Testis (tissue), 3 donors: Measurements from ENCODE around the gene ANO9. TPM values are rescaled to one million over a fixed set of nuclear protein-coding genes. Genes with fewer than 3 reads are reported as not detected.

Experiments
- DNase-seq: peaks from one replicate; pipeline ENCODE4 v3.0.0-alpha.2; 2019
- H3K27ac ChIP-seq, 2 donors: fragments of 200-600 bp; sonication (generic); one replicate each; pipeline ENCODE4 v1.5.1; 2019
- H3K27me3 ChIP-seq: fragments of 200-600 bp; sonication (generic); one replicate; pipeline ENCODE4 v1.5.1; 2019
- H3K36me3 ChIP-seq: fragments of 200-600 bp; sonication (generic); one replicate; pipeline ENCODE4 v1.5.1; 2017; ENCODE audit warnings: low read depth; ENCODE audit errors: missing control alignments
- H3K4me1 ChIP-seq: fragments of 200-600 bp; sonication (generic); one replicate; pipeline ENCODE4 v1.5.1; 2019
- H3K4me3 ChIP-seq, 2 donors: fragments of 200-600 bp; sonication (generic); one replicate each; pipeline ENCODE4 v1.5.1; 2017 to 2019
- H3K9me3 ChIP-seq: fragments of 200-600 bp; sonication (generic); one replicate; pipeline ENCODE4 v1.5.1; 2017
- POLR2A ChIP-seq: fragments of 450-650 bp; IDR thresholded peaks from one replicate; pipeline ENCODE4 v1.6.1; 2017; ENCODE audit warnings: antibody characterized with exemption, mild to moderate bottlenecking, moderate library complexity
- WGBS, 2 donors: methylation state at CpG; one replicate each; pipeline ENCODE4 v1.1.5; 2018; 5-methylcytosine and 5-hydroxymethylcytosine counted together
- intact Hi-C: fragments of 100-400 bp; cut with DNase I; formaldehyde crosslinking; loops from one replicate; pipeline ENCODE4 v1.15.1; 2023; ENCODE audit warnings: low total_unique reads
- polyA plus RNA-seq: library from polyadenylated mRNA; stranded (reverse); fragments of 350-450 nt; fragmentation: Illumina TruSeq; extraction: RNeasy Lipid Tissue Mini Kit (QIAGEN cat#74804); gene quantifications from one replicate; pipeline ENCODE4 v1.2.3, GENCODE V29; 2014; ENCODE audit warnings: low read depth, low replicate concordance; ENCODE audit not compliant: insufficient read depth
- total RNA-seq, 2 donors: library from RNA; depleted of rRNA; stranded (reverse); fragments of >200 nt; gene quantifications; one replicate each; pipeline ENCODE4 v1.2.3, GENCODE V29; 2016
- TF ChIP-seq, protein P1 (sequence below), 3 experiments: fragments of 450-650 bp in 2 of 3; fragments of 200-600 bp in 1 of 3; sonication (generic) in 1 of 3; IDR thresholded peaks; one replicate each; pipeline ENCODE4 v1.5.1; 2016 to 2019; ENCODE audit warnings: antibody characterized with exemption in 3 of 3, mild to moderate bottlenecking in 2 of 3, moderate library complexity in 1 of 3

ANO9 gene
- total and polyA plus RNA-seq, 3 donors from 2014 or later, result 1.6 to 2.9 (median 1.9) TPM

DNA sequence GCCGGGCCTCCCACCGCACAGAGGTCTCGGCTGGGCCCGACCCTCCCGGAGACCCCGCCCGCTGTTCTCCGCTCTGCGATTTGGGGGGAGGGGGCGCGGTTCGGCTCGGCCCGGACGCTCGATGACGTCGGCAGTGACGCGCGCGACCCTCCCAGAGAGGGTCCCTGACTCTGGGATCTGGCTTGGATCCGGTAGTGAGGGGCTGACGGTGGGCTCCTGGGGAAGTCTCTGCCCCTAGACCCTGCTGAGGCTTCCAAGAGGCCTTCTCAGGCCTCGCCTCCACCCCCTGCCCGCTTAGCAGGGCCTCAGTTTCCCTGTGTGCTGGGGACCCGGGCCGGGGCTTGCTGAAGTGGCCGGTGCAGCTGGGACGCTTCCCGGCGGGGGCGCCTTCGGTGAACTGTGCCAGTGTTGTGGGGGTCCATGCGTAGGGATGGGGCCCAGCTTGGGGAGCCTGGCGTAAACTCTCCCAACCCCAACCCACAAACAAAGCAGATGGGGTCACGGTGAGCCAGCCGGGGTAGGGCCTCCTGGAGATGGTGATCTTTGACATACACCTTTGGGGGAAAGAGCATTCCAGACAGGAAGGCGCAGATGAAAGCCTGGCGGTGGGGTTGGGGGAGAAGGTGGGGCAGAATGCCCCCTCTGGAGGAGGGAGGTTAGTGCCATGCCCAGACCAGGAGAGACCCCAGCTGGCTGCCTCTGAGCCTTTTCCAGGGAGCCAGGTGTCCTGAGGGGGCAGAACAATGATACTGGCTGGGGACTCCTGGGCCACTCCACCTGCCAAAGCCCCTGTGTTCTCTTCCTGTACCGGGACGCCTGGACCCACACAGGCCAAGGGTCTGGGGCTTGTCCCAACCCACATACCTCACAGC is 71.5 kb downstream of the ANO9 start:
- no peak overlapping the region for H3K27ac ChIP-seq
- WGBS, 2 donors, result 31 to 46% methylated on average over 7 to 39 of the region's 42 CpGs

DNA sequence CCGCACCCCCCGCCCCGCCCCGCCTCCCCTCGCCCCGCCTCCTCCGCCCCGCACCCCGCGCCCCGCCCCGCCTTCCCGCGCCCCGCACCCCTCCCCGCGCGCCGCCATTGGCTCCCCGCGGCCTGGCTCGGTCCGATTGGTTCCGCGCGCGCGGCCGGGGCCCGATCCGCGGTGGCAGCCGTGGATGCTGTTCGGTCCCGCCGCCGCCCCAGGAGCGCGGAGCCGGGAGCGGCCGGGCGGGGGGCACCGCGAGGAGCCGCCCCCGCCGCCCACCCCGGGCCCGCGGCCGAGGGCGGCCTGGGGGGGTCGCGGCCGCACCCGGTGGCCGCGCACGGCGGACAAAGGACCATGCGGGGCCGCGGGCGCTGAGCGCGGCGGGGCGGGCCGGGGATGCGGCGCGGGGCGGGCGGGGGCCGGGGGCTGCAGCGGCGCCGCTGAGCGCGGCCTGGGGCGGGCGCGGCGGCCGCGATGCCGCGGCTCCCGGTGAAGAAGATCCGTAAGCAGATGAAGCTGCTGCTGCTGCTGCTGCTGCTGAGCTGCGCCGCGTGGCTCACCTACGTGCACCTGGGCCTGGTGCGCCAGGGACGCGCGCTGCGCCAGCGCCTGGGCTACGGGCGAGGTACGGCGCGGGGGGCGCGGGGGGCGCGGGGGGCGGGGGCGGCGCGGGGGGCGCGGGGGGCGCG is 72.3 kb downstream of the ANO9 start, which contains the start of gene B4GALNT4:
B4GALNT4 (plus strand) TSS at position 164 of the 683 bp plus-strand sequence; CDS start at position 469, 305 bp downstream.
- Histone ChIP-seq H3K27ac (no peak within 1 kb of the TSS), H3K36me3 (no peaks in the 10 kb centered on the region), H3K4me3 (peak within 1 kb of the TSS in 1 of 2 donors; percentile 31), H3K27me3 (no peaks in the 10 kb centered on the region), H3K4me1 (peaks cover 11% of the 10 kb centered on the region), H3K9me3 (no peaks in the 10 kb centered on the region)
- DNase-seq, result peak; percentile 53
- TF ChIP-seq, protein P1, sequence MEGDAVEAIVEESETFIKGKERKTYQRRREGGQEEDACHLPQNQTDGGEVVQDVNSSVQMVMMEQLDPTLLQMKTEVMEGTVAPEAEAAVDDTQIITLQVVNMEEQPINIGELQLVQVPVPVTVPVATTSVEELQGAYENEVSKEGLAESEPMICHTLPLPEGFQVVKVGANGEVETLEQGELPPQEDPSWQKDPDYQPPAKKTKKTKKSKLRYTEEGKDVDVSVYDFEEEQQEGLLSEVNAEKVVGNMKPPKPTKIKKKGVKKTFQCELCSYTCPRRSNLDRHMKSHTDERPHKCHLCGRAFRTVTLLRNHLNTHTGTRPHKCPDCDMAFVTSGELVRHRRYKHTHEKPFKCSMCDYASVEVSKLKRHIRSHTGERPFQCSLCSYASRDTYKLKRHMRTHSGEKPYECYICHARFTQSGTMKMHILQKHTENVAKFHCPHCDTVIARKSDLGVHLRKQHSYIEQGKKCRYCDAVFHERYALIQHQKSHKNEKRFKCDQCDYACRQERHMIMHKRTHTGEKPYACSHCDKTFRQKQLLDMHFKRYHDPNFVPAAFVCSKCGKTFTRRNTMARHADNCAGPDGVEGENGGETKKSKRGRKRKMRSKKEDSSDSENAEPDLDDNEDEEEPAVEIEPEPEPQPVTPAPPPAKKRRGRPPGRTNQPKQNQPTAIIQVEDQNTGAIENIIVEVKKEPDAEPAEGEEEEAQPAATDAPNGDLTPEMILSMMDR (IDR thresholded peaks at IDR 0.05), result no peak
- no peak for TF ChIP-seq POLR2A
- 0% methylated on average over 9 of the region's 118 CpGs; no CpG with 5 or more reads in 1 of the 2 donors for WGBS, 2 donors
- intact Hi-C loops, result no loop called here

More for the DNA sequence above, 71.5 kb downstream of the ANO9 start:
- no peak for DNase-seq
- Histone ChIP-seq H3K9me3 (no peaks in the 10 kb centered on the region), H3K27me3 (no peaks in the 10 kb centered on the region), H3K4me1 (peaks cover 11% of the 10 kb centered on the region), H3K36me3 (no peaks in the 10 kb centered on the region), H3K4me3 (no peak overlapping the region)
- TF ChIP-seq, protein P1 (IDR thresholded peaks at IDR 0.05), result no peak
- TF ChIP-seq POLR2A, result no peak
- intact Hi-C loops, result no loop called here

DNA sequence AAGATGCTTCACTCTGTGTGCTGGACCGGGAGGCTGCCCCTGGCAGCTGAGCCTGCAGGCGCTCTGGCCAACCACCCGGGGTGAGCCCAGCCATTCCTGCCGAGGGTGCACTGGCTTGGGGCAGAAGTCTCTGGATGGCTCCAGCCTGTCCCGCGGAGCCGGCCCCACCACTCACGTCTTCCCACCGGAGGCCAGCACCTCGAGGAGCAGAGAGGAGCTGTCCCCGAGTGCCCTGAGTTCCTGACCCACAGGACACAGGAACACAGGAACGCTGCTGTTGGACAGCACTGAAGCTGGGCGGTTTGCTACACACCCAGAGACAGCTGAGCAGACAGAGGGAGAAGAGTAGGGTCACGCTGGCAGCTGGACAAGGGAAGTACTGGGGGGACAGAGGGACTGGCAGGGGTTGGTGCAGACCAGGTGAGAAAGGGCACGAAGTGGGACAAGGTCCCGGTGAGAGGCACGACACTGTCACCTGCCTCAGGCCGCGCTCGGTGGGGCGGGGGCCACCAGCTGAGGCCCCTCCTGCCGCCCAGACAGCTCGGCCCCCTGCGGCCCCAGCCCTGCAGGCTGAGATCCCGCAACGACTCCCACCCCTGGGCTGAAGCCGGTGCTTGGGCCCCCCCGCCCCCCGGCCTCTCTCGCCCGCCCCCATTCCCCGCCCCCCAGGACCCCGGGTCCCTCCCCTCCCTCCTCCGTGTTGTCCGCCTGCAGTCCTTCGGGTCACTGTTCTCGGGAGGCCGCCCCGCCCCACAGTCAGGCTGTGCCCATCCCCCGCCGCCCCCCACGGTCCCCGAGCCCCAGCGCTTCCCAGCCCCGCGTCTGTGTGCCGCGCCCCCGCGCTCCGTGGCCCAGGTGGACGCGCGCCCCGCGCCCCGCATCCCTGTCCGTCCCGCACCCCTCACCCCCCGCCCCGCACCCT is 73.1 kb downstream of the ANO9 start:
- H3K36me3 ChIP-seq, result no peaks in the 10 kb centered on the region
- peaks cover 11% of the 10 kb centered on the region for H3K4me1 ChIP-seq
- WGBS, 2 donors, result 0 to 2% methylated on average over 6 to 21 of the region's 61 CpGs
- peak overlapping the region in 1 of 2 donors; percentile 31 for H3K4me3 ChIP-seq
- intact Hi-C loops, result no loop called here
- H3K9me3 ChIP-seq, result no peaks in the 10 kb centered on the region
- H3K27me3 ChIP-seq, result no peaks in the 10 kb centered on the region
- no peak for TF ChIP-seq POLR2A
- TF ChIP-seq, protein P1 (IDR thresholded peaks at IDR 0.05), result no peak
- H3K27ac ChIP-seq, result no peak overlapping the region
- peak; percentile 50 for DNase-seq

DNA sequence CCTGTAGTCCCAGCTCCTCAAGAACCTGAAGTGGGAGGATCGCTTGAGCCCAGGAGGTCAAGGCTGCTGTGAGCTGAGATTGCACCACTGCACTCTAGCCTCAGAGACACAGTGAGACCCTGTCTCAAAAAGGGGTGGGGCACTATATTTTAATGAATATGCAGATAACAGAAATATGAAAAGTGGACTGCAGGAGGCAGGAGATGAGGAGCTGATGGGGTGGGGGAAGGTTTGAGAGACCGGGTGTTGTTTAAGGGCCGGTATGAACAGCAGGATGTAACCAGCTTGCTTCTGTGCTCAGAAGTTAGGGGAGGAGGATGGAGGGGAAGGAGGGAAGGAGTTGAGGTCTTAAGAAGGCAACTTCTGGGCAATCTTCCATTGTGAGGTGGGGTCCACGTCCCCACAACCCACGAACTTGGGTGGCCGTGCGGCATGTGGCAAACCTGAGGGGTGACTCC is 73.8 kb downstream of the ANO9 start:
- WGBS, 2 donors, result 11 to 14% methylated on average over 7 of the region's 7 CpGs
- no peaks in the 10 kb centered on the region for H3K27me3 ChIP-seq
- intact Hi-C loops, result no loop called here
- no peak overlapping the region for H3K27ac ChIP-seq
- no peak for DNase-seq
- no peaks in the 10 kb centered on the region for H3K9me3 ChIP-seq
- TF ChIP-seq, protein P1 (IDR thresholded peaks at IDR 0.05), result no peak
- no peak for TF ChIP-seq POLR2A
- H3K4me1 ChIP-seq, result peaks cover 11% of the 10 kb centered on the region
- peak overlapping the region in 1 of 2 donors; percentile 31 for H3K4me3 ChIP-seq
- no peaks in the 10 kb centered on the region for H3K36me3 ChIP-seq
